ENCODE measurements around the gene NSD1.

The NSD1 gene

DNA sequence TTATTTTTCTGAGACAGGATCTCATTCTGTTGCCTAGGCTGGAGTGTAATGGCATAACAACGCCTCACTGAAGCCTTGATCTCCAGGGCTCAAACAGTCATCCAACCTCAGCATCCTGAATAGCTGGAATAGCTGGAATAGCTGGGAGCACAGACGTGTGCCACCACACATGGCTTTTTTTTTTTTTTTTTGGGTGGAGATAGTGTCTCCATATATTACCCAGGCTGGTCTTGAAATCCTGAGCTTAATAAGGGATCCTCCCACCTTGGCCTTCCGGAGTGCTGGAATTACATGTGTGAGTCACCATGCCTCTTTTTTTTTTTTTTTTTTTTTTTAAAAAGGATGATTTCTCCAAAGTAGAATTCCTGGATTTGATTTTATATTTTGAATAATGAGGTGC is 60.7 kb downstream of the NSD1 start:
- no peak overlapping the region for H3K4me3 ChIP-seq (ENCODE audit: low read length)
- TF ChIP-seq, protein P1, sequence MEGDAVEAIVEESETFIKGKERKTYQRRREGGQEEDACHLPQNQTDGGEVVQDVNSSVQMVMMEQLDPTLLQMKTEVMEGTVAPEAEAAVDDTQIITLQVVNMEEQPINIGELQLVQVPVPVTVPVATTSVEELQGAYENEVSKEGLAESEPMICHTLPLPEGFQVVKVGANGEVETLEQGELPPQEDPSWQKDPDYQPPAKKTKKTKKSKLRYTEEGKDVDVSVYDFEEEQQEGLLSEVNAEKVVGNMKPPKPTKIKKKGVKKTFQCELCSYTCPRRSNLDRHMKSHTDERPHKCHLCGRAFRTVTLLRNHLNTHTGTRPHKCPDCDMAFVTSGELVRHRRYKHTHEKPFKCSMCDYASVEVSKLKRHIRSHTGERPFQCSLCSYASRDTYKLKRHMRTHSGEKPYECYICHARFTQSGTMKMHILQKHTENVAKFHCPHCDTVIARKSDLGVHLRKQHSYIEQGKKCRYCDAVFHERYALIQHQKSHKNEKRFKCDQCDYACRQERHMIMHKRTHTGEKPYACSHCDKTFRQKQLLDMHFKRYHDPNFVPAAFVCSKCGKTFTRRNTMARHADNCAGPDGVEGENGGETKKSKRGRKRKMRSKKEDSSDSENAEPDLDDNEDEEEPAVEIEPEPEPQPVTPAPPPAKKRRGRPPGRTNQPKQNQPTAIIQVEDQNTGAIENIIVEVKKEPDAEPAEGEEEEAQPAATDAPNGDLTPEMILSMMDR (IDR thresholded peaks at IDR 0.05; ENCODE audit: insufficient read depth, low read depth, low read length, missing control alignments), result no peak
- DNase-seq (ENCODE audit: low read depth), result peak; percentile 91

DNA sequence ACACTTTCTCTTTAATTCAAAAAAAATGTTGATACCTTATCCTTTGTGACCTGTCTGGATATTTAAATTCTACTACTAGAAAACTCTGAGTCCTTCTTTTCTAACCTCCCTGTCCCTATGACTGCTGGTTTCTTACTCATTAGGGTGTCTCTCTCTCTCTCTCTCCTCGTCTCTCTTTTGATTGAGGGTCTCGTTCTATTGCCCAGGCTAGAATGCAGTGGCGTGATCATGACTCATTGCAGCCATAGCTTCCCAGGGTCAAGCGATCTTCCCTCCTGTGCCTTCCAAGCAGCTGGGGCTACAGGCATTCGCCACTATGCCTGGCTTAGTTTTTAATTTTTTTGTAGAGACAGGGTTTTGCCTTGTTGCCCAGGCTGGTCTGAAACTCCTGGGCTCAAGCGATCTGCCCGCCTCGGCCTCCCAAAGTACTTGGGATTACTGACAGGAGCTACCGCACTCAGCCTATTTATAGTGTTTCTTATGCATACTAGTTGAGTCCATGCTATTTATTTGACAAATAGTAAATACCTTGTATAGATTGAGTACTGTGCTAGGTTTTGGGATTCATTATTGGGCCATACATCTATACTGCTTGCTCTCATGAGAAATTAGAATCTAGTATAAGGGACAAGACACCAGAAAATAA is 61.9 kb downstream of the NSD1 start:
- no peak overlapping the region for H3K4me3 ChIP-seq (ENCODE audit: low read length)
- no peak for DNase-seq (ENCODE audit: low read depth)
- TF ChIP-seq, protein P1 (IDR thresholded peaks at IDR 0.05; ENCODE audit: insufficient read depth, low read depth, low read length, missing control alignments), result no peak

DNA sequence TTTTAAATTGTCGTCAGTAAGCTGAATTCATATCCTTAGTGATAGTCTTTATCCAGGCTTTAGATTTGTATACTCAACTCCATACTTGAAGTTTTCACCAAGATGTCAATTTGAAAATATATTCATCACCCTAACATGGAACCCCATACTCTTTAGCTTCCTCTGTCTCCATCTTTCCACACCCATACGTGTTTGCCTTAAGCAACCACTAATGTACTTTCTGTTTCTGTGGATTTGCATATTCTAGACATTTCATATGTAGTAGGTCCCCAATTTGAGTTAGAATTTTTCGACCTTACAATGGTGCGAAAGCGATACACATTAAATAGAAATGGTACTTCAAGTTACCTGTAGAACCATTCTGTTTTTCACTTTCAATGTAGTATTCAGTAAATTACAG is 65.2 kb downstream of the NSD1 start:
- no peak overlapping the region for H3K4me3 ChIP-seq (ENCODE audit: low read length)
- TF ChIP-seq, protein P1 (IDR thresholded peaks at IDR 0.05; ENCODE audit: insufficient read depth, low read depth, low read length, missing control alignments), result no peak

DNA sequence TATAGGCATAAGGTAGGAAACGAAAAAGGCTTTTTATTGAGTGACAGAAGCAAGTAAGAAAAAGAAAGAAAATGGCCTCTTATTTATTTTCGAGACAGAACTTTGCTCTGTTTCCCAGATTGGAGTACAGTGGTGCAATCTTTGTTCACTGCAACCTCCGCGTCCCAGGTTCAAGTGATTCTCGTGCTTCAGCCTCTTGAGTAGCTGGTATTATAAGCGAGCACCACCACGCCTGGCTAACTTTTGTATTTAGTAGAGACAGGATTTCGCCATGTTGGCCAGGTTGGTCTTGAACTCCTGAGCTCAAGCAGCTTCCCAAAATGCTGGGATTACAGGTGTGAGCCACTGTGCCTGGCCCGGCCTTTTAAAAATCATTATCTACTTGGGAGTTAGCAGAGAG is 70.7 kb downstream of the NSD1 start:
- H3K4me3 ChIP-seq (ENCODE audit: low read length), result no peak overlapping the region
- DNase-seq (ENCODE audit: low read depth), result no peak
- TF ChIP-seq, protein P1 (IDR thresholded peaks at IDR 0.05; ENCODE audit: insufficient read depth, low read depth, low read length, missing control alignments), result no peak

More for the DNA sequence above, 65.2 kb downstream of the NSD1 start:
- no peak for DNase-seq (ENCODE audit: low read depth)

DNA sequence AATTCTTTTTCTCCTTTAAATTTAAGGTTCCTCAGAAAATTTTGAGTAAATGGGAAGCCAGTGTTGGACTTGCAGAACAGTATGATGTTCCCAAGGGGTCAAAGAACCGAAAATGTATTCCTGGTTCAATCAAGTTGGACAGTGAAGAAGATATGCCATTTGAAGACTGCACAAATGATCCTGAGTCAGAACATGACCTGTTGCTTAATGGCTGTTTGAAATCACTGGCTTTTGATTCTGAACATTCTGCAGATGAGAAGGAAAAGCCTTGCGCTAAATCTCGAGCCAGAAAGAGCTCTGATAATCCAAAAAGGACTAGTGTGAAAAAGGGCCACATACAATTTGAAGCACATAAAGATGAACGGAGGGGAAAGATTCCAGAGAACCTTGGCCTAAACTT is 76.0 kb downstream of the NSD1 start:
- TF ChIP-seq, protein P1 (IDR thresholded peaks at IDR 0.05; ENCODE audit: insufficient read depth, low read depth, low read length, missing control alignments), result no peak
- no peak overlapping the region for H3K4me3 ChIP-seq (ENCODE audit: low read length)
- no peak for DNase-seq (ENCODE audit: low read depth)

DNA sequence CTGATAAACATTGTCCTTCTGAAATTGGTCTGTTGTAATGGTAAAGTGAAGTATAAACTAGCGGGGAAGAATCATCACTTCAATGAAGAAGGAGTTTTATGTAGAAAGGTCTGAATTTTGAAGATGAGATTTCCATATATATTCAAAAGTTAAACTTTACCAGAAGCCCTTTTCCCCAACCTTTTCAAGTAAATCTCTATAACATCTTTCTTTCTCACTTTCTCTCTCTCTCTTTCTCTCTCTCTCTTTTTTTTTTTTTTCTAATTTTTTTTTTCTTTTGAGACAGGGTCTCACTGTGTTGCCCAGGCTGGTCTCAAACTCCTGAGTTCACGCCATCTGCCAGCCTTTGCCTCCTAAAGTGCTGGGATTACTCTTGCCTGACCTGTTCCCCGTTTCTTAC is 78.7 kb downstream of the NSD1 start:
- no peak for DNase-seq (ENCODE audit: low read depth)
- TF ChIP-seq, protein P1 (IDR thresholded peaks at IDR 0.05; ENCODE audit: insufficient read depth, low read depth, low read length, missing control alignments), result no peak
- H3K4me3 ChIP-seq (ENCODE audit: low read length), result no peak overlapping the region

DNA sequence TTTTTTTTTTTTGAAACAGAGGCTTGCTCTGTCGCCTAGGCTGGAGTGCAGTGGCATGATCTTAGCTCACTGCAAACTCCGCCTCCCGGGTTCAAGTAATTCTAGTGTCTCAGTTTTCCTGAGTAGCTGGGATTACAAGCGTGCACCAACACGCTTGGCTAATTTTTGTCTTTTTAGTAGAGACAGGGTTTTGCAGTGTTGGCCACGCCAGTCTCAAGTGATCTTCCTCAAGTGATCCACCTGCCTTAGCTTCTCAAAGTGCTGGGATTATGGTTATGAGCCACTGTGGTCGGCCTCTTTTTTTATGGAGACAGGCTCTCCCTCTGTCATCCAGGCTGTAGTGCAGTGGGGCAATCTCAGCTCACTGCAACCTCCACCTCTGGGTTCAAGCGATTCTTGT is 87.0 kb downstream of the NSD1 start:
- no peak overlapping the region for H3K4me3 ChIP-seq (ENCODE audit: low read length)
- DNase-seq (ENCODE audit: low read depth), result peak; percentile 57
- TF ChIP-seq, protein P1 (IDR thresholded peaks at IDR 0.05; ENCODE audit: insufficient read depth, low read depth, low read length, missing control alignments), result no peak
